Spleen (tissue), 7 donors: ENCODE results near the gene LMF2.

Source experiments
- CTCF ChIP-seq, 11 experiments: fragments of 200-600 bp in 7 of 11; fragments of 450-650 bp in 4 of 11; sonication (generic) in 4 of 11; IDR thresholded peaks in 8 of 11; conservative IDR thresholded peaks in 3 of 11; 1 replicate in 7 of 11; 2 replicates in 4 of 11; pipeline versions ENCODE4 v1.4.0 to v1.8.0; 2016 to 2021; ENCODE audit warnings: antibody characterized with exemption in 11 of 11, inconsistent platforms in 4 of 11, mild to moderate bottlenecking in 1 of 11
- POLR2A ChIP-seq, 3 donors: fragments of 450-650 bp; IDR thresholded peaks; one replicate each; pipeline ENCODE4 v1.5.1; 2017; ENCODE audit warnings: antibody characterized with exemption in 3 of 3, mild to moderate bottlenecking in 1 of 3
- POLR2AphosphoS5 ChIP-seq, 3 donors: sonication (generic); formaldehyde crosslinking; IDR thresholded peaks; one replicate each; pipeline ENCODE4 v1.5.1; 2017; ENCODE audit warnings: antibody characterized with exemption in 3 of 3
- donor health status: DM: no; HTN: no; CAD: no; lungs with moderate emphysema.
- donor health status: DM: no; HTN: no; CAD: no.
- donor health status: DM: no; HTN: no; CAD: no.

GRCh38 chr22:50536226-50536625 is 28.7 kb upstream of the LMF2 start:
- TF ChIP-seq CTCF (IDR thresholded peaks at IDR 0.05 in 8 of 11, conservative IDR thresholded peaks at IDR 0.05 in 3 of 11) (no peak), POLR2A (IDR thresholded peaks at IDR 0.05) (no peak), POLR2AphosphoS5 (IDR thresholded peaks at IDR 0.05) (no peak)
